Suppressor macrophage treated with lipopolysaccharide for 4 hours (primary cell): ENCODE measurements around the gene TMEM59.
A peak's percentile ranks its signal among the peaks of the same experiment; 100 is the strongest.
"Not testable (repeated sequence)": the region's sequence is repeated elsewhere in the genome, so short reads cannot be mapped to it uniquely, and the experiment has no call there.

Experiments
- DNase-seq: peaks from one replicate; pipeline ENCODE4 v3.0.0-alpha.2; 2020

The TMEM59 gene

GRCh38 chr1:54011316-54012007, 41.5 kb downstream of the TMEM59 start:
- DNase-seq = no peak

DNA sequence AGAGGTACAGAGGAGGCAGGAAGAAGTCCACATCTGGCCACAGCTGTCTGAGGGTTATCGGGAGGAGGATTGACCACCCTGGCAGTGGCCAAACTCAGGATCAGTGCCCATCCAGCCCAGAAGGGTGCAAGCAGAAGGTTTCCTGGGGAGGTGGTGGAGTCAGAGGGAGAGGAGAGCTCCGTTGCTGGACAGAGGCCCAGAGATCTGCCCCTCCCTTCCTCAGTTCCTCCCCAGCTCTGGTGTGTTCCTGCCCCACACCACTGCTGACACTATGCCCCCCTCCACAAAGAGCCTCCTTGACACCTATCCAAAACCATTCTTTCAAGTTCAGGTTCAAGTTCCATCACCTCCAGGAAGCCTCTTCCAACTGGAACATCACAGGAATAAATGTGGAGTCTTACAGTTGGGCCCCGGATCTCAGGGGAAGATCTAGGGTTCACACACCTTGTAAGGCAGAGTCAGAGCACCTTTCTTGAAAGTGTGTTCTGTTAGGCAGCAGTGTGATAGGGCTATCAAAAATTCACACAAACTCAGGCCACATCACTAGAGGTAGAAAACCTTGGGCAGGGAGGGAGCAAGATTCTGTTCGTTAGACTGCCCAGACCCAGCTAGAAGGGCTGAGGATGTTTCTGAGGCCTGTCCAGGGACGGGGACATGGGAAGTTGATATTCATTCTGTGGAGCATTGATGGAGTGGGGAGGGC, 42.4 kb downstream of the TMEM59 start:
- DNase-seq = no peak

DNA sequence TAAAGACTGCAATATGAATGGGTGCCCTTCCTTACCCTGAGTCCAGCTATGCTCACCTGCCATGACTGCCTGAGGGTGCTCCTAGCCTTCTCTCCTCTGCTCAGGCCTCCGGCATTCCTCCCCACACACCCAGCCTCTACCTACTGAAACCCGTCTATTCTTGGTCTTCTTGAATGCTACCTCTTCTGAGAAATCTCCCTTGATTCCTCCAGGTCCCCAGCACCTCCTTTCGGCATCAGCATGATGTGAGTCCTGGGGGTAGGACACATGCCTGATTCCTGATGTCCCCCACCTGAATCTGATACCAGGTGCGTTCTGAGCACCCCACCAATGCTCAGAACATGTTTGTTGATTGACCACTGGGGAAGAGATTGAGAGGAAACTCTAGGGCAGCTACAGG, 43.6 kb downstream of the TMEM59 start:
- DNase-seq = no peak

DNA sequence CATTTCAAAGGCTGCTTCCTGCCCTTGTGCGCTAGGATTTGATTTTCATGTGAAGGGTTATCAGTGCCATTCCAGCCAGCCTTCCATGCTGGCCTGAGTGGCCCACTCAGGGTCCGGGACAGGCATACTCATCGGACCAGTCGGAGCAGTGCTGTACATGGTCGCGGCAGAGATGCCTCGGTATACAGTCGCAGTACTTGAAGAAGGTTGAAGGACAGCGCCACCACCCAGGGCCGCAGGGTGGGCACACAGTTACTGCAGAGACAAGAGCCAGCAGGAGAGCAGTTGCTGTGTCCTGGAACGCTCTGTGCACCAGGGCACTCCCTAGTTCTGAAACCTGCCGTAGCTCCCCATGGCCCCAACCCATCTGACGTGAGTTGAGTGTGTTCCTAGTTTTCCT, 44.1 kb downstream of the TMEM59 start:
- DNase-seq = no peak

DNA sequence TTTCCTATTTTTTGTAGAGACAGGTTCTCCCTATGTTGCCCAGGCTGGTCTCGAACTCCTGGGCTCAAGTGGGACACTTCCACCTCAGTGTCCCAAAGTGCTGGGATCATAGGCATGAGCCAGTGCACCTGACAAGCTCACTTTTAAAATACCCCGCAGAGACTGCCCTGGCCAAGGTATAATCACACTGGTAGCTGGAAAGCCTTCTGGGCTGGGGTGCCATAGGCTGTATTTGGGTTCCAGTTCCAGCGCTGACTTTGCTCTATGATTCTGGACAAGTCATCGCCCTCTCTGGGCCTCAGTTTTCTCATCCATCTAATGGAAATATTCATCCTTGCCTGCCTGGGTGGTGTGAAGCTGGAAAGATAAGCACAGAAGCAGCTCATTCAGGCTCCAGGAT, 45.4 kb downstream of the TMEM59 start:
- DNase-seq = no peak

DNA sequence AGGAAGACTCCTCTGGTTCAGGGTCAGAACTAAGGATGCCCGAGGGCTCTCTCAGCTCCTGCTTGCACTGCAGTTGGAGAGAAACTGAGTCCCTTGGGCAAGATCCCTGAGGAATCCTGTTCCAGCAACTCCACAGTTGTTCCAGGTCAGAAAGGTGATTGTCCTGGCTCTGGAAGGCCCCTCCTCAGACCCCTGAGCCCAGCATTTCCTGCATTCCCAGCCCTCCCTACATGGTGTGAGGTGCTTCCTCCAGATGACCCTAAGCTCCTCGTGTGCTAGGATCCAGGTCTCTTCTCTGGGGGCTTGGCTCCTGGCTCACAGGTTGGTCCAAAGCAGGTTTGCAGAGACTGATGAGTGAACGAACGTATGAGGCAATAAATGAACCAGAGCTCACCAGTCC, 46.5 kb downstream of the TMEM59 start:
- no peak for DNase-seq

- no peak for DNase-seq
Observed at GRCh38 chr1:54004481-54005049, 48.4 kb downstream of the TMEM59 start.

GRCh38 chr1:54003750-54004480, 49.1 kb downstream of the TMEM59 start:
- DNase-seq = not testable (repeated sequence)

DNA sequence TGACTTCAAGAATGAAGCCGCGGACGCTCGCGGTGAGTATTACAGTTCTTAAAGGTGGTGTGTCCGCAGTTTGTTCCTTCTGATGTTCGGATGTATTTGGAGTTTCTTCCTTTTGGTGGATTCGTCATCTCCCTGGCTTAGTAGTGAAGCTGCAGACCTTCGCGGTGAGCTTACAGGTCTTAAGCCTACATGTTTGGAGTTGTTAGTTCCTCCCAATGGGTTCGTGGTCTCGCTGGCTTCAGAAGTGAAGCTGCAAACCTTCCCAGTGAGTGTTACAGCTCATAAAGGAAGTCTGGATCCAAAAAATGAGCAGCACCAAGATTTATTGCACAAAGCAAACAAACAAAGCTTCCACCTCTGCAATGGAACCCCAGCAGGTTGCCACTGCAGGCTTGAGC, 49.8 kb downstream of the TMEM59 start:
- DNase-seq = no peak

- DNase-seq = no peak
Observed at GRCh38 chr1:54002544-54003248, 50.3 kb downstream of the TMEM59 start.

GRCh38 chr1:54001591-54001990, 51.4 kb downstream of the TMEM59 start:
- DNase-seq = no peak

- DNase-seq = no peak
Observed at GRCh38 chr1:53999920-54000319, 53.1 kb downstream of the TMEM59 start.

DNA sequence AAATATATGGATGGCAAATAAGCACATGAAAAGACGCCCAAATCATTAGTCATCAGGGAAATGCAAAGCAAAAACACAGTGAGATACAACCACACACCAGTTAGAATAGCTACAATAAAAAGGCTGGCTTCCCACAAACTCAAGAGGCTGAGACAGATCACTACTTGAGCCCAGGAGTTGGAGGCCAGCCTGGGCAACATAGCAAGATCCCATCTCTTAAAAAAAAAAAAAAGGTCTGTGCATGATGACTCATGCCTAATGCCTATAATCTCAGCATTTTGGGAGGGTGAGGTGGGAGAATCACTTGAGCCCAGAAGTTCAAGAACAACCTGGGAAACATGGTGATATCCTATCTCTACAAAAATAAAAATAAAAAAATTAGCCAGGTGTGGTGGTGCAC, 54.8 kb downstream of the TMEM59 start:
- no peak for DNase-seq

DNA sequence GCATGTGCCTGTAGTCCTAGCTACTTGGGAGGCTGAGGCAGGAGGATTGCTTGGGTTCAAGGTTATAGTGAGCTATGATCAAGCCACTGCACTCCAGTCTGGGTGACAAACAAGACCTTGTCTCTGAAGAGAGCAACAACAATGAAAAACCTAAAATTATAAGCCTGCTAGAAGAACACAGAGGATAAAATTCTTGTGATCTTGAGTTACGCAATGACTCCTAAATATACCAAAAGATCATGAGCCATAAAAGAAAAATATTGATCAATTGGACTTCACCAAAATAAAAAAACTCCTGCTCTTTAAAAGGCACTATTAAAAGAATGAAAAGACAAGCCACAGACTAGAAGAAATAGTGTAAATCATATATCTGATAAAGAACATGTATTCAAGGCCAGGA, 57.3 kb downstream of the TMEM59 start:
- DNase-seq = no peak

DNA sequence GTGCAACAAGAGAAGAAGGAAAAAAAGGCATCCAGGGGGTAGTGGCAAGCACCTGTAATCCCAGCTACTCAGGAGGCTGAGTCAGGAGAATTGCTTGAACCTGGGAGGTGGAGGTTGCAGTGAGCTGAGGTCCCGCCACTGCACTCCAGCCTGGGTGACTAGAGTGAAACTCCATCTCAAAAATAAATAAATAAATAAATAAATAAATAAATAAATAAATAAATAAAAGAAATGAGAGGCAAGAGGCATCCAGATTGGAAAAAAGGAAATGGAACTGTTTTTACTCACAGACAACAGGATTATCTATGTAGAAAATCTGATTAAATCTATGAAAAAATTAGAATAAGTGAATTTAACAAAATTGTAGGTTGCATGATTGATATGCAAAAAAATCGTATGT, 58.5 kb downstream of the TMEM59 start:
- DNase-seq = not testable (repeated sequence)

GRCh38 chr1:53992085-53992874, 60.7 kb downstream of the TMEM59 start:
- DNase-seq = no peak

DNA sequence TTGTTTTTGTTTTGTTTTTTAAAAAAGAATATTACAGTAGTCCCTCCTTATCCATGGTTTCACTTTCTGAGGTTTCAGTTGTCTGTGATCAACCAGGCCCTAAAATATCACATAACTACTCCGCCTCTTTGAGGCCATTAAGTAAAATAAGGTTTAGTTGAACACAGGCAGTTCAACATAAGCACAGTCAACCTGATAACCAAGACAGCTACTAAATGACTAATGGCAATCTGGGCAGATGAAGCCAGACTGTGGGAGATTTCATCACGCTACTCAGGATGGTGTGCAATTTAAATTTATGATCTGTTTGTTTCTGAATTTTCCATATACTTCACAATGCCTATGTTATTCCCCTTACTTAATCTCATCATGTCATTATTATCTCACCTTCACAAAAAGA, 65.1 kb downstream of the TMEM59 start:
- no peak for DNase-seq

DNA sequence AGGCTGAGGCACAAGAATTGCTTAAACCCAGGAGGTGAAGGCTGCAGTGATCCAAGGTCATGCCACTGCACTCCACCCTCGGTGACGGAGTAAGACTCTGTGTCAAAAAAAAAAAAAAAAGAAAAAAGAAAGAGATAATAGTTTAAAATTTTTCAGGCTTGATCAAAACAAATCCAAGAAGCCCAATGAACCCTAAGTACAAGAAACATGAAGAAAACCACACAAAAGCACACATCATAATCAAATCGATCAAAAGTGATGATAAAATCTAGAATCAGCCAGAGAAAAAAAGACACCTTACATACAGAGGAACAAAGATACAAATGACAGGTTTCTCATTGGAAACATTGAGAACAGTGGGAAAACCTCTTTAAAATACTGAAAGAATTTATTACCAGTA, 66.5 kb downstream of the TMEM59 start:
- no peak for DNase-seq

DNA sequence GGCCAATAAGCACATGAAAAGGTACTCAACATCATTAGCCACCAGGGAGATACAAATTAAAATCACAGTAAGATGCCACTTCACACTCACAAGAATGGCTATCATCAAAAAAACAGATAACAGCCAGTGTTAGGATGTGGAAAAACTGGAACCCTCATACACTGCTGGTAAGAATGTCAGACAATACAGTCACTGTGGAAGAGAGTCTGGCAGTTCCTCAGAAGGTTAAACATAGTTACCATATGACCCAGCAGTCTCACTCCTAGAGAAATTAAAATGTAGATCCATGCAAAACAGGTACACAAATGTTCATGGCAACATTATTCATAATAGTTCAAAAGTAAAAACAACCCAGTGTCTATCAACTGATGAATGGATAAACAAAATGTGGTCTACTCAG, 68.3 kb downstream of the TMEM59 start:
- no peak for DNase-seq

GRCh38 chr1:53982763-53983104, 70.3 kb downstream of the TMEM59 start:
- no peak for DNase-seq

DNA sequence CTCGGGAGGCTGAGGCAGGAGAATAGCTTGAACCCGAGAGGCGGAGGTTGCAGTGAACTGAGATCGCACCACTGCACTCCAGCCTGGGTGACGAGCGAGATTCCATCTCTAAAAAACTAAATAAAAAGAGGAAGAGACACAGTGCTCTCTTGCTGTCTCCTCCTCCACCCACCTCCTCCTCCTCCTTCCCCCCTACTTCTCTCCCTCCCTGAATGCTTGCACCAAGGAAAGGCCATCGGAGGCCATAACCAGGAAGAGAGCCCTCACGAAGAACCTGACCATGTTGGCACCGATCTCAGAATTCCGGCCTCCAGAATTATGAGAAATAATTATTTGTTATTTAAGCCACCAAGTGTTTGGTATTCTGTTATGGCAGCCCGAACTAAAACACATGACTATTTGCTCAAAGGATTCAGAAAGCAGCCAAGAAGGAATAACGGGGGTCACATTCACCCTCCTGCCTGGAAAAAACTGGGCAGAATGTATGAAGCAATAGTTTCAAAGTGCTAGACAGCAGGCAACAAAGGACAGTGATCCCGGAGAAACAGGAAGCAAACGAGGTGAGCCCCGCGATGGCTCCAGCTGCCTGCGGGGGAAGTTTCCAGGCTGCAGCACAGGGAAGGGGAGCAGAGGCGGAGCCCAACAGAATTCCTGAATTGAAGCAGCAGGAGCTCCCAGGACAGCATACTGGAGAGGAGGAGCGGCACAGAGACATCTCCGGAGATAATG, 70.8 kb downstream of the TMEM59 start:
- peak; percentile 29 for DNase-seq

DNA sequence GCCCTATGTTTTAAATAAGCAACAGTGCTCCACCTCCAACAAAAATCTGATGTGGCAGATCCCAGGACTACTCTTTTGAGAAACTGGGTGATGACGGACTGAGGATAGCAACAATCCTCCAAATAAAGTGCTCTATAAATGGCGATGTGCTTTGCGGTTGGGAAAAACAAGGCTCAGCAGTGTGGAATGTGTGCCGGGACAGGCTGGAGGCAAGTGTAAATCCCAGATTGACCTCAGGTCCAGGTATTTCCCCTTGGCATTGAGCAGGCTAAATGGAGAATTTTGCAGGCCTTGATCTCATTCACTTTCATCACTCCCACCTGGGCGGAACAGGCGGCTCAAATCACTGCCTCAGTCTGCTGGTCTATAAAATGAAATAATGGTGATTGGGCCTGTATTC, 71.8 kb downstream of the TMEM59 start:
- no peak for DNase-seq
